ENCODE results near the gene CACNA2D3.

DNA sequence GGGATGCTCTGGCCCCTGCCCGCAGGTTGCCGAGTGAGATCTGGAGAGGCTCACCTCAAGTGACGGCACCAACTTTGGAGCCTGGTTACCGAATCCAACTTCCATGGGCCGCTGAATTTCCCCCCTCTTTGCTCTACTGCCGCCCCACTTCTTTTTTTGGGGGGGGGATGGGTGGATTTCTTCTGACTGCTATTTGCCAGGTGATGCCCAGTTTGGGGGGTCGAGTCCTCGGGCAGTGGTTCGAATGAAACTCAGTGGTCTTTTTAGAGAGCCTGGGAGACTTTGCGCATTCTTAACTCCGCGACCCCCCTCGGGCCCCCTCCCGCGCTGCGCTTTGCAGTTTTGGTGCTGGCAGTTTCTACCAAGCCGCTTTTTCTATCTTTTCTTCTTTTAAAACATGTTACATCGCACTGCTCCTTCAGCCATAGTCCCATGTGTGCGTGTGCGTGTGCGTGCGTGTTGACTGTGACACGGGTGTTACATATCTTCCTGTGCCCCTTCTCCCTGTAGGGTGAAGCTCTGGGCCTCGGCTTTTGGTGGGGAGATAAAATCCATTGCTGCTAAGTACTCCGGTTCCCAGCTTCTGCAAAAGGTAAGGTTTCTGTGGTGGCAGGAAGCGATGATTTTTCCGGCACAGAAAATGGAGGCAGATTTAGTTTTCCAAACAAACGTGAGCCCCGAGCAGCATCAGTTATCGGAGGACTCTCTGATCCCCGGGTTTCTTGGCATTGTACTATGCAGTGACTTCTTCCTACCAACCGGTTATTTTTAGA is 837 bp downstream of the CACNA2D3 start:
- TF ChIP-seq CTCF (IDR thresholded peaks at IDR 0.05; ENCODE audit: poor library complexity, severe bottlenecking) (no peak), MXI1 (conservative IDR thresholded peaks at IDR 0.05; ENCODE audit: poor library complexity, severe bottlenecking) (no peak)

Data from neural cell (in vitro differentiated cells).